Neural crest cell (in vitro differentiated cells): ENCODE data around the gene TANC1. TPM values are rescaled to one million over a fixed set of nuclear protein-coding genes. Genes with fewer than 3 reads are reported as not detected.

ENCODE experiments used
- DNase-seq: peaks from one replicate; pipeline ENCODE4 v3.0.0; 2021; ENCODE audit warnings: low read depth, mixed read lengths, low spot score
- H3K27ac Mint-ChIP-seq: one replicate; pipeline ENCODE4 v1.8.0; 2021; ENCODE audit warnings: mild to moderate bottlenecking, mixed read lengths; ENCODE audit not compliant: unreplicated experiment
- H3K27me3 Mint-ChIP-seq: 2 replicates; pipeline ENCODE4 v1.8.0; 2021; ENCODE audit warnings: low read depth, mild to moderate bottlenecking, mixed read lengths
- H3K36me3 Mint-ChIP-seq: 2 replicates; pipeline ENCODE4 v1.8.0; 2021; ENCODE audit warnings: low read depth, mild to moderate bottlenecking, mixed read lengths
- H3K4me1 Mint-ChIP-seq: 2 replicates; pipeline ENCODE4 v1.8.0; 2021; ENCODE audit warnings: mixed read lengths
- H3K4me3 Mint-ChIP-seq: one replicate; pipeline ENCODE4 v1.8.0; 2021; ENCODE audit warnings: mild to moderate bottlenecking, mixed read lengths
- H3K9me3 Mint-ChIP-seq: 2 replicates; pipeline ENCODE4 v1.8.0; 2021; ENCODE audit warnings: mixed read lengths
- CTCF ChIP-seq: fragments of 200-600 bp; sonication (generic); conservative IDR thresholded peaks from 2 replicates; pipeline ENCODE4 v1.5.0; 2021; ENCODE audit warnings: antibody characterized with exemption, mild to moderate bottlenecking
- total RNA-seq: library from RNA; stranded (reverse); gene quantifications from 2 replicates; pipeline ENCODE4 v1.2.1, GENCODE V29; 2021

Gene TANC1
- total RNA-seq, 1 donor from 2014 or later, result 13.2 TPM

DNA sequence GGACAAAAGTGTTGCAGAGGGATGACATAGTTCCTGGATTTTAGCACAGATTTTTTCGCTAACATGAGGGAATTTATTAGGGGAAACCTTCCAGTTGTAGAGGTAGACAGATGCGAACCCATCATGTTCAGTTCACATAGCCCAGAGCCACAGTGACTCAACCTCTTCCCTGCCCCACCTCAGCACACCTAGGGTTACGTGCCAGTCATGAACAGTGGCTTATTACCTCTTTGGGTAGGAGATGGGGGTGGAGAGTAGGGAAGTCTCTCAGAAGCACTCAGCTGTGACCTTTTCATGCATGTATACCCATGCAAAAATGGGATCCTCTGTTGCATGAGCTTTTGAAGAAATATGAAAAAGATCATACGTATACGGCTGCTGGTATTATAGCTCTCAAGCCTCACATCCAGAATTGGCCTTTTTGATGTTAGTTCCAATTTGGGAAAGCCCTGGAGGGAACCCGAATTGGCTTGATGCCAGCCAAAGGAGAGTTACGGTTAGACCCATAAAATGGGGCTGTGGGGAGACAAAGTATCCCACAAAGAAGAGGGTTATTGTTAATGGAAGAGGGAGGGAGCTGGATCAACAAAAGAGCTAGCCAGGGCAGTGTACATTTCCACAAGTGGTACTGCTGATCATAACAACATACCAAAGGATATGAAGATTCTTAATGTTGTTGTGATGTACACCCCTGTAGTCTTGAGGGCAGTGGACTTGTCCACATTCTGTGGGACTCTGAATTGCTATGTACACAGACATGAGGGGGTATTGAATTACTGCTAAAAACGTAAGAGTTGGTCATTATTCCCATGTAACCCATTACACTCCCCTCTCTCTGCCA, 4.9 kb downstream of the TANC1 start:
- Mint-ChIP-seq H3K27me3 (peaks cover 44% of the 10 kb centered on the region), H3K27ac (no peak overlapping the region), H3K4me3 (peak overlapping the region; percentile 23), H3K9me3 (no peaks in the 10 kb centered on the region), H3K36me3 (no peaks in the 10 kb centered on the region), H3K4me1 (peaks cover 35% of the 10 kb centered on the region)
- TF ChIP-seq CTCF, result no peak
- DNase-seq, result no peak

DNA sequence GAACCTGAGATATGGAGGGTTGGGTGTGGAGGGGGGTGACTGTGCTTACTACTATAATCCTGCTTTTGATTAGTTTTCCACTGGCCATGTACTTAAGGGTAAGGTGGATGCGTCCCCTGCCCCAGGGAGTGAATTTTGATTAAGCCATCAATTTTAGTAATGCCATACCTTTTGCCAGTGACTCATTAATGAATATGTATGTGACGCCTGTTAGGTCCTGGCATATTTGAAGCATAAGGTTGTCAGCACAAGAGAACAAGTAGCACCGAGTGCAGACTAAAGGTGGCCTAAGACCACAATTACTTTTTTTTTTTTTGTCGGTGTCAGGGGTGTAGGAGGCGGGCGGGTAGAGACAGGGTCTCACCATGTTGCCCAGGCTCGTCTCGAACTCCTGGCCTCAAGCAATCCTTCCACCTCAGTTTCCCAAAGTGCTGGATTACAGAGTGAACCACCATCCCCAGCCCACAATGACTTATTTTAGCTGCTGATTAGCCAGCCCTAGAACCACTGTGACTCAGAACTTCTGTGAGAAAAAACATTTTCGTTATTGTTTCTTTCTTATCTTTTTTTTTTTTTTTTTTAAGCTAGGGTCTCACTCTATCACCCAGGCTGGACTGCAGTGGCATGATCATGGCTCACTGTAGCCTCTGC, 7.0 kb downstream of the TANC1 start:
- peaks cover 31% of the 10 kb centered on the region for H3K27me3 Mint-ChIP-seq
- H3K27ac Mint-ChIP-seq, result no peak overlapping the region
- H3K36me3 Mint-ChIP-seq, result no peaks in the 10 kb centered on the region
- no peak overlapping the region for H3K4me3 Mint-ChIP-seq
- H3K9me3 Mint-ChIP-seq, result no peaks in the 10 kb centered on the region
- no peak for DNase-seq
- TF ChIP-seq CTCF, result no peak
- peaks cover 22% of the 10 kb centered on the region for H3K4me1 Mint-ChIP-seq

DNA sequence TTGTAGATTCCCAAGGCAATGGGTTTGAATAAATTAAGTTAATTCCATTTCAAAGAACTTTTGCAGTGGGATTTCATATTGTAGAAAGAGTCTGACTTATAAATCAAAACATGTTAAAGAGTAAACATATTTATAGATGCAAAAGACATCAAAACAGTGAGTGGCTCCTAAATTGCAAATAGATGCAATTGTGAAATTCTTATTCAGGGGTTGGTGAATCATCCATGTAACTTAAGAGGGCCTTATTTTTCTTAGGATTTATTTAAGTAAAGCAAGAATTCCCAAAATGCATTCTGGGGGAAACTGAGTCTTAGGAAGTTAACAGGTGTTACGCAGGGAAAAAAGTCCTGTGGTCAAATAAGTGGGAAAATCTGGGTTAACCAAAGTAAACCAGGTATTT, 11.3 kb downstream of the TANC1 start:
- Mint-ChIP-seq H3K4me3 (no peak overlapping the region), H3K9me3 (no peaks in the 10 kb centered on the region), H3K36me3 (no peaks in the 10 kb centered on the region), H3K27me3 (no peaks in the 10 kb centered on the region), H3K27ac (no peak overlapping the region), H3K4me1 (peaks cover 5% of the 10 kb centered on the region)
- no peak for DNase-seq
- TF ChIP-seq CTCF, result no peak

GRCh38 chr2:158984604-158985135, 16.2 kb downstream of the TANC1 start:
- Mint-ChIP-seq H3K27ac (no peak overlapping the region), H3K27me3 (no peaks in the 10 kb centered on the region), H3K4me1 (peaks cover 14% of the 10 kb centered on the region), H3K36me3 (no peaks in the 10 kb centered on the region), H3K4me3 (no peak overlapping the region), H3K9me3 (no peaks in the 10 kb centered on the region)
- no peak for DNase-seq
- no peak for TF ChIP-seq CTCF

- peaks cover 14% of the 10 kb centered on the region for H3K4me1 Mint-ChIP-seq
- no peak overlapping the region for H3K4me3 Mint-ChIP-seq
- H3K27ac Mint-ChIP-seq, result peak overlapping the region; percentile 75
- no peaks in the 10 kb centered on the region for H3K27me3 Mint-ChIP-seq
- no peak for TF ChIP-seq CTCF
- no peak for DNase-seq
- no peaks in the 10 kb centered on the region for H3K9me3 Mint-ChIP-seq
- H3K36me3 Mint-ChIP-seq, result no peaks in the 10 kb centered on the region
Observed at GRCh38 chr2:158988501-158988900, 20.1 kb downstream of the TANC1 start.
